NCI-H226 (cell line): ENCODE measurements around the gene MBD3L2B.

ENCODE experiments used
- DNase-seq: peaks from one replicate; pipeline ENCODE4 v3.0.0-alpha.2; 2015

The MBD3L2B gene

GRCh38 chr19:7010722-7011593 lies 10.3 kb downstream of the MBD3L2B start:
- DNase-seq, result no peak

- DNase-seq, result no peak
Measured at GRCh38 chr19:7007859-7008258, 13.4 kb downstream of the MBD3L2B start.

- no peak for DNase-seq
Measured at GRCh38 chr19:7006135-7006704, 15.0 kb downstream of the MBD3L2B start.

GRCh38 chr19:7004313-7004931 lies 16.8 kb downstream of the MBD3L2B start:
- DNase-seq, result no peak

GRCh38 chr19:7000816-7001215 lies 20.4 kb downstream of the MBD3L2B start:
- no peak for DNase-seq

- DNase-seq, result no peak
Measured at GRCh38 chr19:7000333-7000732, 20.9 kb downstream of the MBD3L2B start.

- no peak for DNase-seq
Measured at GRCh38 chr19:6999933-7000332, 21.3 kb downstream of the MBD3L2B start.

GRCh38 chr19:6997679-6998445 lies 23.4 kb downstream of the MBD3L2B start:
- DNase-seq, result peak; percentile 95

GRCh38 chr19:6996810-6997209 lies 24.4 kb downstream of the MBD3L2B start:
- no peak for DNase-seq

GRCh38 chr19:6995054-6995453 lies 26.2 kb downstream of the MBD3L2B start:
- no peak for DNase-seq

- no peak for DNase-seq
Measured at GRCh38 chr19:6988257-6988656, 33.0 kb downstream of the MBD3L2B start.

GRCh38 chr19:6987850-6988249 lies 33.4 kb downstream of the MBD3L2B start:
- DNase-seq, result no peak

GRCh38 chr19:6983448-6983847 lies 37.8 kb downstream of the MBD3L2B start:
- DNase-seq, result no peak

- DNase-seq, result no peak
Measured at GRCh38 chr19:6979399-6979798, 41.8 kb downstream of the MBD3L2B start.

- no peak for DNase-seq
Measured at GRCh38 chr19:6976197-6976596, 45.0 kb downstream of the MBD3L2B start.

GRCh38 chr19:6971366-6971765 lies 49.9 kb downstream of the MBD3L2B start:
- peak; percentile 65 for DNase-seq

GRCh38 chr19:6970443-6970842 lies 50.8 kb downstream of the MBD3L2B start:
- DNase-seq, result no peak

- DNase-seq, result no peak
Measured at GRCh38 chr19:6970021-6970420, 51.2 kb downstream of the MBD3L2B start.

GRCh38 chr19:6969490-6969889 lies 51.7 kb downstream of the MBD3L2B start:
- no peak for DNase-seq
